WTC11 (cell line): ENCODE measurements around the gene CHAT.

Experiments
- ATF3 ChIP-seq: sonication (generic); formaldehyde crosslinking; conservative IDR thresholded peaks from 2 replicates; pipeline ENCODE4 v1.8.1; 2022; ENCODE audit warnings: mild to moderate bottlenecking, missing genetic modification reagents
- CBFB ChIP-seq: sonication (generic); formaldehyde crosslinking; IDR thresholded peaks from 2 replicates; pipeline ENCODE4 v1.8.1; 2022; ENCODE audit warnings: mild to moderate bottlenecking, low read depth, missing genetic modification reagents
- CREB1 ChIP-seq: sonication (generic); formaldehyde crosslinking; IDR thresholded peaks from 2 replicates; pipeline ENCODE4 v1.8.0; 2023; ENCODE audit warnings: mild to moderate bottlenecking, missing genetic modification reagents
- CTCF ChIP-seq: fragments of 200-600 bp; IDR thresholded peaks from 2 replicates; pipeline ENCODE4 v1.8.0; 2022; ENCODE audit warnings: antibody characterized with exemption
- FOXJ3 ChIP-seq: sonication (generic); formaldehyde crosslinking; IDR thresholded peaks from 2 replicates; pipeline ENCODE4 v1.9.0; 2021; ENCODE audit warnings: missing genetic modification reagents, mild to moderate bottlenecking, borderline replicate concordance
- JUN ChIP-seq: sonication (generic); formaldehyde crosslinking; IDR thresholded peaks from 2 replicates; pipeline ENCODE4 v1.8.0; 2023; ENCODE audit warnings: mild to moderate bottlenecking, missing genetic modification reagents
- NR2C2 ChIP-seq: sonication (generic); formaldehyde crosslinking; IDR thresholded peaks from 2 replicates; pipeline ENCODE4 v1.8.0; 2022; ENCODE audit warnings: mild to moderate bottlenecking, missing genetic modification reagents
- SMAD3 ChIP-seq: sonication (generic); formaldehyde crosslinking; IDR thresholded peaks from 2 replicates; pipeline ENCODE4 v1.8.0; 2022; ENCODE audit warnings: missing genetic modification reagents, mild to moderate bottlenecking, borderline replicate concordance
- SMAD4 ChIP-seq: sonication (generic); formaldehyde crosslinking; IDR thresholded peaks from 2 replicates; pipeline ENCODE4 v1.8.0; 2022; ENCODE audit warnings: mild to moderate bottlenecking, missing genetic modification reagents
- SP1 ChIP-seq: sonication (generic); formaldehyde crosslinking; conservative IDR thresholded peaks from 2 replicates; pipeline ENCODE4 v1.8.1; 2022; ENCODE audit warnings: missing genetic modification reagents
- TEAD4 ChIP-seq: sonication (generic); formaldehyde crosslinking; IDR thresholded peaks from 2 replicates; pipeline ENCODE4 v1.8.0; 2022; ENCODE audit warnings: mild to moderate bottlenecking, missing genetic modification reagents
- TP53 ChIP-seq: sonication (generic); formaldehyde crosslinking; IDR thresholded peaks from 2 replicates; pipeline ENCODE4 v1.8.1; 2023; ENCODE audit warnings: mild to moderate bottlenecking, missing genetic modification reagents
- ZNF121 ChIP-seq: sonication (generic); formaldehyde crosslinking; IDR thresholded peaks from 2 replicates; pipeline ENCODE4 v1.8.0; 2023; ENCODE audit warnings: missing genetic modification reagents

- TF ChIP-seq TEAD4 (no peak), ZNF121 (CRISPR knock-in tag) (no peak), CTCF (no peak), TP53 (no peak), SMAD3 (CRISPR knock-in tag) (no peak), CREB1 (no peak), CBFB (no peak), NR2C2 (CRISPR knock-in tag) (no peak), FOXJ3 (CRISPR knock-in tag) (no peak), SP1 (CRISPR knock-in tag) (no peak), ATF3 (CRISPR knock-in tag) (no peak), JUN (CRISPR knock-in tag) (no peak), SMAD4 (CRISPR knock-in tag) (no peak)
Observed at GRCh38 chr10:49668684-49669083, 54.8 kb downstream of the CHAT start.
